Endodermal cell (in vitro differentiated cells): ENCODE results near the gene FBXL2. TPM values are rescaled to one million over a fixed set of nuclear protein-coding genes. Genes with fewer than 3 reads are reported as not detected.

Experiments
- DNase-seq: peaks from one replicate; pipeline ENCODE4 v3.0.0-alpha.2; 2017
- H3K27ac ChIP-seq: 2 replicates; pipeline ENCODE4 v1.5.1; 2013; ENCODE audit warnings: mild to moderate bottlenecking, low read depth, low read length, moderate library complexity
- H3K27me3 ChIP-seq: 2 replicates; pipeline ENCODE4 v1.6.1; 2013; ENCODE audit warnings: mild to moderate bottlenecking, low read length, moderate library complexity; ENCODE audit not compliant: insufficient read depth, control insufficient read depth, poor library complexity, severe bottlenecking
- H3K36me3 ChIP-seq: 2 replicates; pipeline ENCODE4 v1.7.0; 2013; ENCODE audit warnings: mild to moderate bottlenecking, low read length, moderate library complexity; ENCODE audit not compliant: control insufficient read depth, insufficient read depth
- H3K4me1 ChIP-seq: one replicate; pipeline ENCODE4 v1.7.0; 2013; ENCODE audit warnings: low read length; ENCODE audit not compliant: control insufficient read depth, insufficient read depth
- H3K4me3 ChIP-seq: 2 replicates; pipeline ENCODE4 v1.5.1; 2013; ENCODE audit warnings: mild to moderate bottlenecking, low read length, moderate library complexity
- H3K9ac ChIP-seq: 2 replicates; pipeline ENCODE4 v1.6.1; 2013; ENCODE audit warnings: mild to moderate bottlenecking, low read length, moderate library complexity; ENCODE audit not compliant: poor library complexity, severe bottlenecking; ENCODE audit errors: extremely low read depth
- H3K9me3 ChIP-seq: 2 replicates; pipeline ENCODE4 v1.6.1; 2013; ENCODE audit warnings: mild to moderate bottlenecking, low read length, moderate library complexity; ENCODE audit not compliant: control insufficient read depth
- H3K27ac Mint-ChIP-seq: 2 replicates; pipeline ENCODE4 v1.8.0; 2020; ENCODE audit warnings: mixed read lengths
- H3K27me3 Mint-ChIP-seq: 2 replicates; pipeline ENCODE4 v1.8.0; 2021; ENCODE audit warnings: mild to moderate bottlenecking, mixed read lengths; ENCODE audit not compliant: insufficient read depth
- H3K36me3 Mint-ChIP-seq: 2 replicates; pipeline ENCODE4 v1.8.0; 2020; ENCODE audit warnings: low read depth, mixed read lengths
- H3K4me1 Mint-ChIP-seq: 2 replicates; pipeline ENCODE4 v1.8.0; 2020; ENCODE audit warnings: mixed read lengths
- H3K4me3 Mint-ChIP-seq: 2 replicates; pipeline ENCODE4 v1.8.0; 2020; ENCODE audit warnings: mild to moderate bottlenecking, moderate library complexity, mixed read lengths
- H3K9me3 Mint-ChIP-seq: 2 replicates; pipeline ENCODE4 v1.8.0; 2020; ENCODE audit warnings: mild to moderate bottlenecking, mixed read lengths
- CTCF ChIP-seq: fragments of 200-600 bp; sonication (generic); conservative IDR thresholded peaks from 2 replicates; pipeline ENCODE4 v1.5.0; 2021; ENCODE audit warnings: antibody characterized with exemption, mild to moderate bottlenecking
- WGBS, 2 experiments: methylation state at CpG; one replicate each; pipeline versions ENCODE4 v1.1.5 to v1.1.7; 2013; ENCODE audit warnings: missing lambda C conversion rate in 2 of 2, mixed read lengths in 1 of 2; ENCODE audit not compliant: insufficient coverage in 1 of 2, insufficient read length in 1 of 2; 5-methylcytosine and 5-hydroxymethylcytosine counted together
- total RNA-seq, 2 donors: library from RNA; stranded (reverse); fragmentation: NEBNext Ultra II Directional in 1 of 2; extraction: Animal tissue kit (Norgen Biotek cat#: 25700) in 1 of 2; gene quantifications; 2 replicates in 1 of 2; 3 replicates in 1 of 2; pipeline ENCODE4 v1.2.1, GENCODE V29; 2021

Gene FBXL2
- total RNA-seq, 2 donors from 2014 or later = 12.4 to 18.2 TPM

- Mint-ChIP-seq H3K27ac (no peak overlapping the region), H3K4me3 (no peak overlapping the region), H3K36me3 (peaks cover 84% of the 10 kb centered on the region), H3K9me3 (no peaks in the 10 kb centered on the region), H3K4me1 (no peaks in the 10 kb centered on the region), H3K27me3 (no peaks in the 10 kb centered on the region)
- no peak for TF ChIP-seq CTCF
- no peak for DNase-seq
- WGBS, 2 experiments = 100% methylated on average over 1 of the region's 1 CpG
- Histone ChIP-seq H3K36me3 (peaks cover 96% of the 10 kb centered on the region), H3K27me3 (no peaks in the 10 kb centered on the region), H3K4me3 (no peak overlapping the region), H3K9ac (no peak overlapping the region), H3K4me1 (no peaks in the 10 kb centered on the region), H3K27ac (no peak overlapping the region), H3K9me3 (no peaks in the 10 kb centered on the region)
Measured at GRCh38 chr3:33394403-33395054, 117.3 kb downstream of the FBXL2 start.

GRCh38 chr3:33395900-33396299 is 118.7 kb downstream of the FBXL2 start:
- Mint-ChIP-seq H3K36me3 (peaks cover 79% of the 10 kb centered on the region), H3K27me3 (no peaks in the 10 kb centered on the region)
- H3K36me3 ChIP-seq = peaks cover 97% of the 10 kb centered on the region

GRCh38 chr3:33398410-33398809 is 121.2 kb downstream of the FBXL2 start:
- no peak overlapping the region for H3K4me3 Mint-ChIP-seq
- peaks cover 75% of the 10 kb centered on the region for H3K36me3 Mint-ChIP-seq
- Histone ChIP-seq H3K4me1 (no peaks in the 10 kb centered on the region), H3K27ac (no peak overlapping the region), H3K27me3 (no peaks in the 10 kb centered on the region), H3K36me3 (peaks cover 97% of the 10 kb centered on the region), H3K9ac (no peak overlapping the region), H3K4me3 (no peak overlapping the region), H3K9me3 (no peaks in the 10 kb centered on the region)
- H3K27me3 Mint-ChIP-seq = no peaks in the 10 kb centered on the region
- no peak for TF ChIP-seq CTCF
- no peak overlapping the region for H3K27ac Mint-ChIP-seq
- no peaks in the 10 kb centered on the region for H3K9me3 Mint-ChIP-seq
- no peaks in the 10 kb centered on the region for H3K4me1 Mint-ChIP-seq
- DNase-seq = no peak
- 94 to 95% methylated on average over 5 of the region's 5 CpGs for WGBS, 2 experiments

More at GRCh38 chr3:33395900-33396299, 118.7 kb downstream of the FBXL2 start:
- no peak overlapping the region for H3K9ac ChIP-seq
- H3K4me3 ChIP-seq = no peak overlapping the region
- no peak for DNase-seq
- H3K9me3 ChIP-seq = no peaks in the 10 kb centered on the region
- no peaks in the 10 kb centered on the region for H3K27me3 ChIP-seq
- Mint-ChIP-seq H3K4me3 (no peak overlapping the region), H3K27ac (peak overlapping the region; percentile 35), H3K4me1 (no peaks in the 10 kb centered on the region), H3K9me3 (no peaks in the 10 kb centered on the region)
- no peak overlapping the region for H3K27ac ChIP-seq
- TF ChIP-seq CTCF = no peak
- no peaks in the 10 kb centered on the region for H3K4me1 ChIP-seq
- 92 to 93% methylated on average over 5 to 7 of the region's 7 CpGs for WGBS, 2 experiments
